Peyer's patch (tissue), 4 donors: Measurements from ENCODE around the gene VBP1.

Source experiments
- CTCF ChIP-seq, 6 experiments: fragments of 450-650 bp in 4 of 6; fragments of 200-600 bp in 2 of 6; sonication (generic) in 1 of 6; IDR thresholded peaks; one replicate each; pipeline ENCODE4 v1.5.1; 2017 to 2019; ENCODE audit warnings: antibody characterized with exemption in 6 of 6, mild to moderate bottlenecking in 3 of 6, moderate library complexity in 1 of 6
- POLR2A ChIP-seq, 2 donors: fragments of 450-650 bp; IDR thresholded peaks; one replicate each; pipeline ENCODE4 v1.5.1; 2017; ENCODE audit warnings: antibody characterized with exemption in 2 of 2, mild to moderate bottlenecking in 2 of 2, moderate library complexity in 2 of 2

DNA sequence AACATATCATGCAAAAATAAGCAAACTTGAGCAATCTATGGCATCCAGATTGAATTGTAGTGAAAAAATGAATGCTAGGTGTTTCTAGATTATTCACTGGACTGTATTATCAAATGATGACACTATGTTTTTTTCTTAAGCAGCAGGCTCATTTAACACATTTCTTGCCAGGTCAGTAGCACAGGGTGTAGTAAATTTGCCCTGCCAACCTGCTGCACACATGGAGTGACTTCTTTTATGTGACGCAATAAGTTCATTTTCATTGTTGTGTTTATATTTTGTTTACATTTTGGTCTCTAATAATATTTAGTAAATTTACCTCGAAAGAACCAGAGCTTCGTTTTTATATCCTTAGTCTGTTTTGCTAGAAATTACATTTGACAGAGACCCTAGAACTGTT is 9.5 kb downstream of the VBP1 start:
- TF ChIP-seq CTCF (IDR thresholded peaks at IDR 0.05), result no peak
- TF ChIP-seq POLR2A (IDR thresholded peaks at IDR 0.05), result no peak
